Stomach (tissue), 9 donors: ENCODE measurements around the gene LBHD1. TPM values are rescaled to one million over a fixed set of nuclear protein-coding genes. Genes with fewer than 3 reads are reported as not detected.

Source experiments
- DNase-seq, 2 donors: peaks; one replicate each; pipeline versions ENCODE4 v3.0.0 to v3.0.0-alpha.2; 2013 to 2019
- H3K27ac ChIP-seq, 5 donors: fragments of 200-600 bp in 4 of 5; sonication (generic) in 4 of 5; one replicate each; pipeline ENCODE4 v1.5.1; 2013 to 2019; ENCODE audit warnings: mild to moderate bottlenecking in 1 of 5, moderate library complexity in 1 of 5
- H3K27me3 ChIP-seq, 3 donors: fragments of 200-600 bp; sonication (generic); one replicate each; pipeline ENCODE4 v1.5.1; 2017 to 2019; ENCODE audit warnings: mixed run types in 1 of 3
- H3K36me3 ChIP-seq, 4 donors: fragments of 200-600 bp; sonication (generic); 1 replicate in 3 of 4; 2 replicates in 1 of 4; pipeline ENCODE4 v1.5.1; 2016 to 2019
- H3K4me1 ChIP-seq, 4 donors: fragments of 200-600 bp; sonication (generic); one replicate each; pipeline ENCODE4 v1.5.1; 2016 to 2019
- H3K4me3 ChIP-seq, 4 donors: fragments of 200-600 bp; sonication (generic) in 3 of 4; one replicate each; pipeline ENCODE4 v1.5.1; 2016 to 2019; ENCODE audit warnings: mild to moderate bottlenecking in 1 of 4
- H3K9me3 ChIP-seq, 4 donors: fragments of 200-600 bp; sonication (generic); one replicate each; pipeline ENCODE4 v1.5.1; 2016 to 2019
- EP300 ChIP-seq: sonication (generic); formaldehyde crosslinking; IDR thresholded peaks from one replicate; pipeline ENCODE4 v1.6.1; 2017; ENCODE audit warnings: antibody characterized with exemption
- POLR2A ChIP-seq, 4 donors: fragments of 450-650 bp; IDR thresholded peaks; one replicate each; pipeline ENCODE4 v1.6.1; 2016; ENCODE audit warnings: antibody characterized with exemption in 4 of 4, control low read depth in 2 of 4, mild to moderate bottlenecking in 1 of 4, moderate library complexity in 1 of 4
- POLR2AphosphoS5 ChIP-seq, 3 donors: sonication (generic); formaldehyde crosslinking; IDR thresholded peaks; one replicate each; pipeline ENCODE4 v1.6.1; 2016; ENCODE audit warnings: antibody characterized with exemption in 3 of 3
- WGBS, 5 donors: extraction: QIAGEN DNeasy Blood & Tissue Kit in 3 of 5; methylation state at CpG; one replicate each; pipeline versions ENCODE4 v1.1.5 to v1.1.7; 2013 to 2018; 5-methylcytosine and 5-hydroxymethylcytosine counted together
- intact Hi-C: fragments of 100-400 bp; cut with DNase I; formaldehyde crosslinking; loops from one replicate; pipeline ENCODE4 v1.15.1; 2023; ENCODE audit warnings: low total_unique reads
- polyA plus RNA-seq, 3 donors: library from polyadenylated mRNA; stranded (reverse); fragments of 200-250 nt; gene quantifications; one replicate each; pipeline ENCODE4 v1.2.3, GENCODE V29; 2013
- total RNA-seq, 5 donors: library from RNA; depleted of rRNA; stranded (reverse); fragments of >200 nt; gene quantifications; one replicate each; pipeline versions ENCODE4 v1.1.0 to v1.2.3, GENCODE V29; 2014 to 2016
- TF ChIP-seq, protein P1 (sequence below), 7 experiments: fragments of 450-650 bp in 4 of 7; fragments of 200-600 bp in 3 of 7; sonication (generic) in 3 of 7; IDR thresholded peaks; one replicate each; pipeline ENCODE4 v1.5.1; 2016 to 2019; ENCODE audit warnings: antibody characterized with exemption in 7 of 7, control low read depth in 2 of 7, mild to moderate bottlenecking in 1 of 7
- donor health status: healthy with polysubstance abuse.
- donor health status: Bipolar disorder and iron deficiency.
- donor health status: healthy.

Gene LBHD1
- total and polyA plus RNA-seq, 8 donors, result 0.45 to 56.6 (median 6.2) TPM

DNA sequence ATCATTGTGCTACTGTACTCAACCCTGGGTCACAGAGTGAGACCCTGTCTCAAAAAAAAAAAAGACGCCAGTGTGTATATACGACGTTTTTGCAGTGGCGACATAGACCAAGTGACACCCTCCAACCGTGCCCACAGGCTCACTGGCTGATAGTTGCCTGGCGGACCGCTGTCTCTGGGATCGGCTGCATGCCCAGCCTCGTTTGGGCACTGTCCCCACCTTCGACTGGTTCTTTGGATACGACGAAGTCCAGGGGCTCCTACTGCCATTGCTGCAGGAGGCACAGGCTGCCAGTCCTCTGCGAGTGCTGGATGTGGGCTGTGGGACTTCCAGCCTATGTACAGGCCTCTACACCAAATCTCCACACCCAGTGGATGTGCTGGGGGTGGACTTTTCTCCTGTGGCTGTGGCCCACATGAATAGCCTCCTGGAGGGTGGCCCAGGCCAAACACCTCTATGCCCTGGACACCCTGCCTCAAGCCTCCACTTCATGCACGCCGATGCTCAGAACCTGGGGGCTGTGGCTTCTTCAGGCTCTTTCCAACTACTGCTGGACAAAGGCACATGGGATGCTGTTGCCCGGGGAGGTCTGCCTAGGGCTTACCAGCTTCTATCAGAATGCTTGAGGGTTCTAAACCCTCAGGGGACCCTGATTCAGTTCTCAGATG lies 5.7 kb downstream of the LBHD1 start:
- Histone ChIP-seq H3K4me1 (peaks cover 40 to 72% (median 67%) of the 10 kb centered on the region in 4 donors), H3K36me3 (peaks cover 9 to 36% (median 28%) of the 10 kb centered on the region in 4 donors), H3K27ac (peak overlapping the region; percentile 91 to 97 (median 94)), H3K4me3 (peak overlapping the region; percentile 78 to 94 (median 83)), H3K27me3 (no peaks in the 10 kb centered on the region), H3K9me3 (no peaks in the 10 kb centered on the region)
- intact Hi-C loops, result no loop called here
- TF ChIP-seq, protein P1, sequence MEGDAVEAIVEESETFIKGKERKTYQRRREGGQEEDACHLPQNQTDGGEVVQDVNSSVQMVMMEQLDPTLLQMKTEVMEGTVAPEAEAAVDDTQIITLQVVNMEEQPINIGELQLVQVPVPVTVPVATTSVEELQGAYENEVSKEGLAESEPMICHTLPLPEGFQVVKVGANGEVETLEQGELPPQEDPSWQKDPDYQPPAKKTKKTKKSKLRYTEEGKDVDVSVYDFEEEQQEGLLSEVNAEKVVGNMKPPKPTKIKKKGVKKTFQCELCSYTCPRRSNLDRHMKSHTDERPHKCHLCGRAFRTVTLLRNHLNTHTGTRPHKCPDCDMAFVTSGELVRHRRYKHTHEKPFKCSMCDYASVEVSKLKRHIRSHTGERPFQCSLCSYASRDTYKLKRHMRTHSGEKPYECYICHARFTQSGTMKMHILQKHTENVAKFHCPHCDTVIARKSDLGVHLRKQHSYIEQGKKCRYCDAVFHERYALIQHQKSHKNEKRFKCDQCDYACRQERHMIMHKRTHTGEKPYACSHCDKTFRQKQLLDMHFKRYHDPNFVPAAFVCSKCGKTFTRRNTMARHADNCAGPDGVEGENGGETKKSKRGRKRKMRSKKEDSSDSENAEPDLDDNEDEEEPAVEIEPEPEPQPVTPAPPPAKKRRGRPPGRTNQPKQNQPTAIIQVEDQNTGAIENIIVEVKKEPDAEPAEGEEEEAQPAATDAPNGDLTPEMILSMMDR (IDR thresholded peaks at IDR 0.05), result no peak
- no peak for TF ChIP-seq POLR2AphosphoS5 (IDR thresholded peaks at IDR 0.05)
- TF ChIP-seq POLR2A (IDR thresholded peaks at IDR 0.05), result no peak
- no peak for TF ChIP-seq EP300
- no peak for DNase-seq
- 27 to 40% (median 34%) methylated on average over 16 of the region's 16 CpGs for WGBS, 5 donors

DNA sequence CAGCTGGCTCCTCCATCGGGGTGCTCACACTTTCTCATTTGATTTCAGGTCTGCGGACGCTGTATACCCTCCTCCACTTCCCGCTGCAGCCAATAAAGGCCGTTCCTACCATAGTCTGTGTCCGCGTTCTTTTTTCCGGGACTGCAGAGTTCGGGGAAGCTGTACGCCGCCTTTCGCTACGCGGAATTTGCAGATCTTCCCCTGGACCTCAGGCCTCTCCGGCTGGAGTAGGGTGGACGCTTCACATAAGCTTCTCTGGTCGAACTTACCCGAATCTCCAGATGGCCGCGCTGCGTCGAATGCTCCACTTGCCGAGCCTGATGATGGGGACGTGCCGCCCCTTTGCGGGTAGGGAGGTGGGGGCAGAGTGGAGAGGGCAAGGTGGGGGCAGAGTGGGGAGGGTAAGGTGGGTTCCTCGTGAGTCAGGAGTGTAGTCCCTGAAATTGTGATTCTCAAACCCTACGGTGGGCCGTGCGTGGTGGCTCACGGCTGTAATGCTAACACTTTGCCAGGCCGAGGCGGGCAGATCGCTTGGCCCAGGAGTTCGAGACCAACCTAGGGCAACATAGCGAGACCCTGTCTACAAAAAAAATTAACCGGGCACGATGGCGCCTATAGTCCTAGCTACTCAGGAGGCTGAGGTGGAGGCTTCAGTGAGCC lies 6.3 kb downstream of the LBHD1 start:
- Histone ChIP-seq H3K4me1 (peaks cover 36 to 68% (median 62%) of the 10 kb centered on the region in 4 donors), H3K9me3 (no peaks in the 10 kb centered on the region), H3K27ac (peak overlapping the region; percentile 91 to 97 (median 94)), H3K27me3 (no peaks in the 10 kb centered on the region), H3K4me3 (peak overlapping the region; percentile 78 to 94 (median 83)), H3K36me3 (peaks cover 9 to 42% (median 29%) of the 10 kb centered on the region in 4 donors)
- no peak for TF ChIP-seq POLR2A (IDR thresholded peaks at IDR 0.05)
- no peak for TF ChIP-seq POLR2AphosphoS5 (IDR thresholded peaks at IDR 0.05)
- TF ChIP-seq, protein P1 (IDR thresholded peaks at IDR 0.05), result no peak
- TF ChIP-seq EP300, result no peak
- WGBS, 5 donors, result 0 to 3% (median 2%) methylated on average over 39 of the region's 39 CpGs
- intact Hi-C loops, result no loop called here
- DNase-seq, result peak; percentile 50 to 82

DNA sequence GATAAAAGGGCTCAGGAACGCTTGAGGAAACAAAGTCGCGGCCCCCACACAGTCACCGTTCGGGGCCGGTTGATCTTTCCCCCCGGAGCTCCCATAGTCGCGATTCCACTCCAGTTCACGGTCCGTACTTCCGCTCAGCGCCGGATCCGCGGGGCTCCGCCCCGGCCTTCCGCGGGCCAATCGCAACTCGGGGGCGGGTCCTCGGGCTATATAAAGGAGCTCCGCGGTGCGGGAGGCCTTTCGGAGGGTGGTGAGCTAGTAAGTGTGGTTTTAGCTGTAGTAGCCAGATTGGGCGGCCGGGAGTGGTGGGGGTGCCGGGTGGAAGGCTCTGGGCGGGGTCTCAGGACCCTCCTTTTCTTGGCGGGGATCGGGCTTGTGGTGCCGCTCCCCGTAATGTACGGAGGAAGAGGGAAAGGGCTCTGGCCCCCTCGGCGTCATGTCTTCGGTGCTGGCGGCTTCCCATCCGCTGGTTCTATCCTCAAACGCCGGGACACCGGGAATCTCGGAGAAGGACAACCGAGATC lies 6.9 kb downstream of the LBHD1 start, which contains the start of the genes C11orf98 and CSKMT:
C11orf98 (minus strand) TSS at position 136 of the 524 bp plus-strand sequence; CDS start at position 95, 41 bp downstream.
CSKMT (plus strand) TSS at position 238 of the 524 bp plus-strand sequence. CDS start 568 bp downstream, outside the sequence.
- WGBS, 5 donors, result 0 to 1% (median 0%) methylated on average over 22 to 47 of the region's 47 CpGs
- peak; percentile 95 to 98 for DNase-seq
- intact Hi-C loops, result no loop called here
- Histone ChIP-seq H3K36me3 (peaks cover 9 to 42% (median 29%) of the 10 kb centered on the region in 4 donors), H3K9me3 (no peaks in the 10 kb centered on the region), H3K4me1 (peaks cover 30 to 62% (median 56%) of the 10 kb centered on the region in 4 donors), H3K27ac (peak within 1 kb of the TSS; percentile 91 to 97 (median 94)), H3K27me3 (no peaks in the 10 kb centered on the region), H3K4me3 (peak within 1 kb of the TSS; percentile 78 to 94 (median 83))
- peak; percentile 90 to 100 (median 100) for TF ChIP-seq POLR2AphosphoS5 (IDR thresholded peaks at IDR 0.05)
- TF ChIP-seq POLR2A (IDR thresholded peaks at IDR 0.05), result peak in 2 of 4 donors; percentile 92 to 93
- TF ChIP-seq, protein P1 (IDR thresholded peaks at IDR 0.05), result no peak
- no peak for TF ChIP-seq EP300

DNA sequence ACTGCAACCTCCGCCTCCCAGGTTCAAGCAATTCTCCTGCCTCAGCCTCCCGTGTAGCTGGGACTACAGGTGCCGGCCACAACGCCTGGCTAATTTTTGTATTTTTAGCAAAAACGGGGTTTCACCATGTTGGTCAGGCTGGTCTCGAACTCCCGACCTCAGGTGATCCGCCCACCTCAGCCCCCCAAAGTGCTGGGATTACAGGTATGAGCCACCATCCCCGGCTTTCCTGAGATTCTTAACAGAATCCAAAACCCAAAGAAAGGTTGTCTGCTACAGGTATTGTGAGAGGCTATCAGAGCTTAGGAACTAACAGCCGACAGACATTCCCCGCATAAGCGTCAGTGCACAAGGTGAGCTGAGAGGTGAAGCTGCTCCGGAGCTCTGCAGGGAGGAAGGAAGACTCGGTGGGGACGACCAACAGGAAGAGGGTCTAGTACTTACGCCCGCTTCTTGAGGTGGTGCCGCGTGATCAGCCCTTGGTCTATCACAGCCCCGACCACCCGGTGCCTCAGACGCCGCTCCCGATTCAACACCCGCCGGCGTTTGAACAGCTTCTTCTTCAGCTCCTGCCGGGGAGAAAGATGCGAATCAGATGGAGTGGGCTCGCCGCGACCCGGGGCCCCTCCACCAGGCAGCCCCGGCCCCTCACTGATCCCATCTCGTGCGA lies 7.5 kb downstream of the LBHD1 start:
- Histone ChIP-seq H3K36me3 (peaks cover 9 to 42% (median 29%) of the 10 kb centered on the region in 4 donors), H3K4me1 (peaks cover 24 to 57% (median 50%) of the 10 kb centered on the region in 4 donors), H3K27me3 (no peaks in the 10 kb centered on the region), H3K27ac (peak overlapping the region; percentile 91 to 97 (median 94)), H3K4me3 (peak overlapping the region; percentile 78 to 94 (median 83)), H3K9me3 (no peaks in the 10 kb centered on the region)
- 2 to 6% (median 2%) methylated on average over 12 to 36 of the region's 36 CpGs for WGBS, 5 donors
- intact Hi-C loops, result no loop called here
- TF ChIP-seq POLR2A (IDR thresholded peaks at IDR 0.05) (no peak), POLR2AphosphoS5 (IDR thresholded peaks at IDR 0.05) (no peak), EP300 (no peak)
- TF ChIP-seq, protein P1 (IDR thresholded peaks at IDR 0.05), result no peak
- DNase-seq, result peak; percentile 55 to 89
